Testis (tissue), 3 donors: ENCODE measurements around the gene ZC3H12D. TPM values are rescaled to one million over a fixed set of nuclear protein-coding genes. Genes with fewer than 3 reads are reported as not detected.

Experiments
- DNase-seq: peaks from one replicate; pipeline ENCODE4 v3.0.0-alpha.2; 2019
- H3K27ac ChIP-seq, 2 donors: fragments of 200-600 bp; sonication (generic); one replicate each; pipeline ENCODE4 v1.5.1; 2019
- H3K27me3 ChIP-seq: fragments of 200-600 bp; sonication (generic); one replicate; pipeline ENCODE4 v1.5.1; 2019
- H3K36me3 ChIP-seq: fragments of 200-600 bp; sonication (generic); one replicate; pipeline ENCODE4 v1.5.1; 2017; ENCODE audit warnings: low read depth; ENCODE audit errors: missing control alignments
- H3K4me1 ChIP-seq: fragments of 200-600 bp; sonication (generic); one replicate; pipeline ENCODE4 v1.5.1; 2019
- H3K4me3 ChIP-seq, 2 donors: fragments of 200-600 bp; sonication (generic); one replicate each; pipeline ENCODE4 v1.5.1; 2017 to 2019
- H3K9me3 ChIP-seq: fragments of 200-600 bp; sonication (generic); one replicate; pipeline ENCODE4 v1.5.1; 2017
- POLR2A ChIP-seq: fragments of 450-650 bp; IDR thresholded peaks from one replicate; pipeline ENCODE4 v1.6.1; 2017; ENCODE audit warnings: antibody characterized with exemption, mild to moderate bottlenecking, moderate library complexity
- WGBS, 2 donors: methylation state at CpG; one replicate each; pipeline ENCODE4 v1.1.5; 2018; 5-methylcytosine and 5-hydroxymethylcytosine counted together
- intact Hi-C: fragments of 100-400 bp; cut with DNase I; formaldehyde crosslinking; loops from one replicate; pipeline ENCODE4 v1.15.1; 2023; ENCODE audit warnings: low total_unique reads
- polyA plus RNA-seq: library from polyadenylated mRNA; stranded (reverse); fragments of 350-450 nt; fragmentation: Illumina TruSeq; extraction: RNeasy Lipid Tissue Mini Kit (QIAGEN cat#74804); gene quantifications from one replicate; pipeline ENCODE4 v1.2.3, GENCODE V29; 2014; ENCODE audit warnings: low read depth, low replicate concordance; ENCODE audit not compliant: insufficient read depth
- total RNA-seq, 2 donors: library from RNA; depleted of rRNA; stranded (reverse); fragments of >200 nt; gene quantifications; one replicate each; pipeline ENCODE4 v1.2.3, GENCODE V29; 2016
- TF ChIP-seq, protein P1 (sequence below), 3 experiments: fragments of 450-650 bp in 2 of 3; fragments of 200-600 bp in 1 of 3; sonication (generic) in 1 of 3; IDR thresholded peaks; one replicate each; pipeline ENCODE4 v1.5.1; 2016 to 2019; ENCODE audit warnings: antibody characterized with exemption in 3 of 3, mild to moderate bottlenecking in 2 of 3, moderate library complexity in 1 of 3

The ZC3H12D gene
- total and polyA plus RNA-seq, 3 donors from 2014 or later = 0.61 to 2.1 (median 1.4) TPM

DNA sequence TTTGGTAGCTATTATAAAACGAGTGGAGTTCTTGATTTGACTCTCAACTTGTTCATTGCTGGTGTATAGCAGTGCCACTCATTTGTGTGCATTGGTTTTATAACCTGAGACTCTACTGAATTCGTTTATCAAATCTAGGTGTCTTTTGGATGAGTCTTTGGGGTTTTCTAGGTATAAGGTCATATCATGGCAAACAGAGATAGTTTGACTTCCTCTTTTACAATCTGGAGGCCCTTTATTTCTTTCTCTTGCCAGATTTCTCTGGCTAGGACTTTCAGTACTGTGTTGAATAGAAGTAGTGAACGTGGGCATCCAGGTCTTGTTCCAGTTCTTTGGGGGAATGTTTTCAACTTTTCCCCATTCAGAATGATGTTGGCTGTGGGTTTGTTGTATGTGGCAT is 46.0 kb downstream of the ZC3H12D start:
- intact Hi-C loops = no loop called here
- no peak overlapping the region for H3K27ac ChIP-seq
- DNase-seq = no peak
- WGBS, 2 donors = 83 to 88% methylated on average over 3 of the region's 3 CpGs
- H3K4me1 ChIP-seq = no peaks in the 10 kb centered on the region
- no peaks in the 10 kb centered on the region for H3K36me3 ChIP-seq
- TF ChIP-seq, protein P1, sequence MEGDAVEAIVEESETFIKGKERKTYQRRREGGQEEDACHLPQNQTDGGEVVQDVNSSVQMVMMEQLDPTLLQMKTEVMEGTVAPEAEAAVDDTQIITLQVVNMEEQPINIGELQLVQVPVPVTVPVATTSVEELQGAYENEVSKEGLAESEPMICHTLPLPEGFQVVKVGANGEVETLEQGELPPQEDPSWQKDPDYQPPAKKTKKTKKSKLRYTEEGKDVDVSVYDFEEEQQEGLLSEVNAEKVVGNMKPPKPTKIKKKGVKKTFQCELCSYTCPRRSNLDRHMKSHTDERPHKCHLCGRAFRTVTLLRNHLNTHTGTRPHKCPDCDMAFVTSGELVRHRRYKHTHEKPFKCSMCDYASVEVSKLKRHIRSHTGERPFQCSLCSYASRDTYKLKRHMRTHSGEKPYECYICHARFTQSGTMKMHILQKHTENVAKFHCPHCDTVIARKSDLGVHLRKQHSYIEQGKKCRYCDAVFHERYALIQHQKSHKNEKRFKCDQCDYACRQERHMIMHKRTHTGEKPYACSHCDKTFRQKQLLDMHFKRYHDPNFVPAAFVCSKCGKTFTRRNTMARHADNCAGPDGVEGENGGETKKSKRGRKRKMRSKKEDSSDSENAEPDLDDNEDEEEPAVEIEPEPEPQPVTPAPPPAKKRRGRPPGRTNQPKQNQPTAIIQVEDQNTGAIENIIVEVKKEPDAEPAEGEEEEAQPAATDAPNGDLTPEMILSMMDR (IDR thresholded peaks at IDR 0.05) = no peak
- no peak for TF ChIP-seq POLR2A
- no peak overlapping the region for H3K4me3 ChIP-seq
- no peaks in the 10 kb centered on the region for H3K27me3 ChIP-seq
- no peaks in the 10 kb centered on the region for H3K9me3 ChIP-seq

- no peaks in the 10 kb centered on the region for H3K4me1 ChIP-seq
- no peaks in the 10 kb centered on the region for H3K9me3 ChIP-seq
- no peaks in the 10 kb centered on the region for H3K36me3 ChIP-seq
- TF ChIP-seq, protein P1 (IDR thresholded peaks at IDR 0.05) = no peak
- no peak for TF ChIP-seq POLR2A
- no peak overlapping the region for H3K4me3 ChIP-seq
- no peak for DNase-seq
- H3K27ac ChIP-seq = no peak overlapping the region
- WGBS, 2 donors = 95 to 98% methylated on average over 3 of the region's 3 CpGs
- intact Hi-C loops = no loop called here
- no peaks in the 10 kb centered on the region for H3K27me3 ChIP-seq
Measured at GRCh38 chr6:149437212-149437611, 47.6 kb downstream of the ZC3H12D start.

DNA sequence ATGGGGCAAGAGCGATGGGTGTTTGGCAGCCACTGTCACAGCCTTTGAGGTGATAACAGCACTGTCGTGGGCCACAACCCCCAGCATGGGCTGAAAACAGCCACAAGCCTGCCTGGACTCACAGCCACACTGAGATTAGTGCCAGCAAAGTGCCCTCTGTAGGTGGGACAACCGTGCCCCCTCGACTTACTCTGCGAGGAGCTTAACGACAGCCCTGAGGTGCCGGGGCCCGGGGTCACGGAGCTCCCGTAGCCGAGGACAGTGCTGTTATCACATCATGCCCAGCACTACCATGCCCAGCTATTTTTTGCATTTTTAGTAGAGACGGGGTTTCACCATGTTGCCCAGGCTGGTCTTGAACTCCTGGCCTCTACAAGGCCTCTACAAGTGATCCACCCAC is 48.2 kb downstream of the ZC3H12D start:
- Histone ChIP-seq H3K4me1 (no peaks in the 10 kb centered on the region), H3K9me3 (no peaks in the 10 kb centered on the region), H3K4me3 (no peak overlapping the region), H3K27me3 (no peaks in the 10 kb centered on the region), H3K36me3 (no peaks in the 10 kb centered on the region), H3K27ac (no peak overlapping the region)
- 89 to 94% methylated on average over 6 to 12 of the region's 12 CpGs for WGBS, 2 donors
- DNase-seq = no peak
- intact Hi-C loops = no loop called here
- TF ChIP-seq POLR2A = no peak
- TF ChIP-seq, protein P1 (IDR thresholded peaks at IDR 0.05) = no peak

DNA sequence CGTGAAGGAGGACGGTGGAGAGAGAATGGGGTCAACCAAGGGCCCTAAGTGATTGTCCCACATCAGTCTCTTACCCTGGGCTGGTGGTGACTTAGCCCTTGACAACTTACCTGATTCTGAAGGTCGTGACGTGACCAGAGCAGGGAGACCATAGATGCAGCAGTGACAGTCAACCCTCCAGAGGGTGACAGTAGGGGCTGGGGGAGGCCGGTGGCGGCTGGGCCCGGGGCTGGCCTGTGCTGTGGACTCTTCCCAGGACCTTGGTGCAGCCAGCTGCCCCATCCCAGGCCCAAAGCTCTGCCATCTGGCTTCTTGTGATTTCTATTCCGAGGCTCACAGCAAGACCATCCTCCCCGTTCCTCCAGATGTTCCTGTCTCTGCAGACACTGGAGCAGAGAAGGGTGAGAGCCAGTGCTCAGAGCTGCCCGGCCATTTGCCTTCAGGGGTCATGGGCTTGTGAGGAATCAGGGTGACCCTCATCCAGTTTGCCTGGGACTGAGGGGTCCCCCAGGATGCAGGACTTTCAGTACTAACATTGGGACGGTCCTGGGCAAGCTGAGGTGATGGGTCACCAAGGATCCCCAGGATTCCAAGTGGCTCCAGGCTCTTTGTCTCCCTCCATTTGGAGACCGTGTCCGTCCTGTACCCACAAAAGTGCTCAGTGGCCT is 48.8 kb downstream of the ZC3H12D start:
- no peaks in the 10 kb centered on the region for H3K4me1 ChIP-seq
- WGBS, 2 donors = 95 to 97% methylated on average over 6 to 13 of the region's 13 CpGs
- TF ChIP-seq, protein P1 (IDR thresholded peaks at IDR 0.05) = no peak
- TF ChIP-seq POLR2A = no peak
- no peak overlapping the region for H3K27ac ChIP-seq
- H3K36me3 ChIP-seq = no peaks in the 10 kb centered on the region
- H3K9me3 ChIP-seq = no peaks in the 10 kb centered on the region
- no peaks in the 10 kb centered on the region for H3K27me3 ChIP-seq
- no peak overlapping the region for H3K4me3 ChIP-seq
- intact Hi-C loops = no loop called here
- DNase-seq = no peak

DNA sequence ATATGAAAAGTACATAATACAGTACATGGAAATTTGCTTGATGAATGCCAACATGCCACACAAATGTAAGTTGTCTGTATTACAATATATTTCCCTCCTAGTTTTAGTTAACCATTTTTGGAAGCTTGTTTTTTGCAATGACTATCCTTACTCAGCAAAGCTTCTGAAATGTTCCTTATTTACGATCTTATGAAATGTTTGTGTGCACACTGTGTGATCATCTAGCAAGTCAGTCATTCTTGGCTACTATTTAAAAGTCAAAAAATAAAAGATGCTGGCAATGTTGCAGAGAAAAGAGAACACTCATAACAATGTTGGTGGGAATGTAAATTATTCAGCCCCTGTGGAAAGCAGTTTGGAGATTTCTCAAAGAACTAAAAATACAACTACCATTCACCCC is 50.9 kb downstream of the ZC3H12D start:
- H3K36me3 ChIP-seq = no peaks in the 10 kb centered on the region
- no peaks in the 10 kb centered on the region for H3K27me3 ChIP-seq
- TF ChIP-seq POLR2A = no peak
- TF ChIP-seq, protein P1 (IDR thresholded peaks at IDR 0.05) = no peak
- 50 to 51% methylated on average over 1 of the region's 1 CpG for WGBS, 2 donors
- no peak for DNase-seq
- no peak overlapping the region for H3K27ac ChIP-seq
- intact Hi-C loops = no loop called here
- H3K4me3 ChIP-seq = no peak overlapping the region
- no peaks in the 10 kb centered on the region for H3K9me3 ChIP-seq
- no peaks in the 10 kb centered on the region for H3K4me1 ChIP-seq
